ENCODE results near the gene UCHL3. TPM values are rescaled to one million over a fixed set of nuclear protein-coding genes. Genes with fewer than 3 reads are reported as not detected.
"Not testable (repeated sequence)": the region's sequence is repeated elsewhere in the genome, so short reads cannot be mapped to it uniquely, and the experiment has no call there.

UCHL3 gene
- total RNA-seq, 2 experiments from 2014 or later: 16.0 to 17.7 TPM

GRCh38 chr13:75541961-75542360 is 7.6 kb upstream of the UCHL3 start:
- peaks cover 9% of the 10 kb centered on the region for H3K36me3 Mint-ChIP-seq (ENCODE audit: low read depth)
- POLR2A ChIA-PET: interaction anchor here (1.5 kb wide), 1 partner anchor 8 kb away, joined by 5 read pairs; the partner anchor contains the start of gene UCHL3
- H3K4me1 Mint-ChIP-seq (ENCODE audit: low read depth): peaks cover 16% of the 10 kb centered on the region
- no peaks in the 10 kb centered on the region for H3K9me3 ChIP-seq (ENCODE audit: control insufficient read depth in 1 of 2, insufficient read depth in 1 of 2, low read length in 2 of 2)
- H3K4me3 ChIP-seq (ENCODE audit: low read length): no peak overlapping the region
- peaks cover 6% of the 10 kb centered on the region for H3K4me1 ChIP-seq (ENCODE audit: insufficient read depth, low read length)
- CTCF ChIA-PET: interaction anchor here (0.6 kb wide), 1 partner anchor 9 kb away, joined by 3 read pairs; no protein-coding TSS in a partner anchor
- H3K36me3 ChIP-seq (ENCODE audit: insufficient read depth, low read length): no peaks in the 10 kb centered on the region
- no peak overlapping the region for H3K4me3 Mint-ChIP-seq
- H3K27ac Mint-ChIP-seq: no peak overlapping the region
- H3K27ac ChIP-seq (ENCODE audit: low read depth in 1 of 2, low read length in 2 of 2): no peak overlapping the region
- intact Hi-C loops (cut with DNase I, micrococcal nuclease): loop anchor here (1.0 to 10.0 kb wide), 6 partner anchors 9 to 1817 kb away; partner anchors contain the start of genes CLN5 (in 1 of the 2), FBXL3 (in 1 of the 2), KCTD12 (in 1 of the 2) and MYCBP2 (in 1 of the 2)
- DNase-seq: no peak
- TF ChIP-seq CTCF (IDR thresholded peaks at IDR 0.05): no peak
- no peak for ATAC-seq (ENCODE audit: poor library complexity)
- H3K27me3 ChIP-seq (ENCODE audit: control insufficient read depth in 1 of 2, insufficient read depth in 2 of 2, low read length in 2 of 2): no peaks in the 10 kb centered on the region
- H3K27me3 Mint-ChIP-seq: no peaks in the 10 kb centered on the region
- H3K9me3 Mint-ChIP-seq: no peaks in the 10 kb centered on the region

- Histone ChIP-seq H3K36me3 (ENCODE audit: insufficient read depth, low read length) (no peaks in the 10 kb centered on the region), H3K27me3 (ENCODE audit: control insufficient read depth in 1 of 2, insufficient read depth in 2 of 2, low read length in 2 of 2) (no peaks in the 10 kb centered on the region), H3K4me1 (ENCODE audit: insufficient read depth, low read length) (peaks cover 7% of the 10 kb centered on the region), H3K27ac (ENCODE audit: low read depth in 1 of 2, low read length in 2 of 2) (no peak overlapping the region), H3K4me3 (ENCODE audit: low read length) (no peak overlapping the region), H3K9me3 (ENCODE audit: control insufficient read depth in 1 of 2, insufficient read depth in 1 of 2, low read length in 2 of 2) (no peaks in the 10 kb centered on the region)
- no peak for DNase-seq
- Mint-ChIP-seq H3K4me1 (ENCODE audit: low read depth) (peaks cover 9% of the 10 kb centered on the region), H3K36me3 (ENCODE audit: low read depth) (peaks cover 4% of the 10 kb centered on the region), H3K27ac (no peak overlapping the region), H3K27me3 (no peaks in the 10 kb centered on the region), H3K4me3 (no peak overlapping the region), H3K9me3 (no peaks in the 10 kb centered on the region)
- no peak for TF ChIP-seq CTCF (IDR thresholded peaks at IDR 0.05)
- ChIA-PET POLR2A (no interaction called here), CTCF (no interaction called here)
- ATAC-seq (ENCODE audit: poor library complexity): no peak
- intact Hi-C loops (cut with DNase I, micrococcal nuclease): loop anchor here (1.0 to 10.0 kb wide), 7 partner anchors 11 to 1820 kb away; partner anchors contain the start of genes CLN5 (in 1 of the 2), FBXL3 (in 1 of the 2), KCTD12 (in 1 of the 2) and MYCBP2 (in 1 of the 2)
Measured at GRCh38 chr13:75544681-75545330, 4.8 kb upstream of the UCHL3 start.

GRCh38 chr13:75545386-75545785 is 4.2 kb upstream of the UCHL3 start:
- H3K36me3 ChIP-seq (ENCODE audit: insufficient read depth, low read length); H3K9me3 ChIP-seq (ENCODE audit: control insufficient read depth in 1 of 2, insufficient read depth in 1 of 2, low read length in 2 of 2); H3K27ac Mint-ChIP-seq; H3K4me3 Mint-ChIP-seq; CTCF ChIA-PET; H3K9me3 Mint-ChIP-seq; H3K27me3 Mint-ChIP-seq; H3K4me3 ChIP-seq (ENCODE audit: low read length); H3K27ac ChIP-seq (ENCODE audit: low read depth in 1 of 2, low read length in 2 of 2); H3K27me3 ChIP-seq (ENCODE audit: control insufficient read depth in 1 of 2, insufficient read depth in 2 of 2, low read length in 2 of 2); DNase-seq; H3K36me3 Mint-ChIP-seq (ENCODE audit: low read depth); POLR2A ChIA-PET; ATAC-seq (ENCODE audit: poor library complexity): not testable (repeated sequence)
- intact Hi-C loops (cut with DNase I, micrococcal nuclease): loop anchor here (5.0 to 10.0 kb wide), 6 partner anchors 63 to 1821 kb away; partner anchors contain the start of genes CLN5 (in 1 of the 2), FBXL3 (in 1 of the 2), KCTD12 (in 1 of the 2) and MYCBP2 (in 1 of the 2)
- peaks cover 14% of the 10 kb centered on the region for H3K4me1 Mint-ChIP-seq (ENCODE audit: low read depth)
- peaks cover 10% of the 10 kb centered on the region for H3K4me1 ChIP-seq (ENCODE audit: insufficient read depth, low read length)
